GM12874 (cell line): ENCODE results near the gene COPZ2.

Experiments
- CTCF ChIP-seq: IDR thresholded peaks from 2 replicates; pipeline ENCODE4 v1.5.1; 2011; ENCODE audit warnings: low read depth, mild to moderate bottlenecking, control low read depth, low read length, moderate library complexity; ENCODE audit not compliant: insufficient read depth

Gene COPZ2

GRCh38 chr17:48025040-48025903, 12.3 kb downstream of the COPZ2 start:
- peak; percentile 89 for TF ChIP-seq CTCF

- TF ChIP-seq CTCF = no peak
Measured at GRCh38 chr17:48024149-48025039, 13.2 kb downstream of the COPZ2 start.

- peak; percentile 17; the same call in 1 of the 2 replicates for TF ChIP-seq CTCF
Measured at GRCh38 chr17:48023400-48024148, 14.0 kb downstream of the COPZ2 start.

DNA sequence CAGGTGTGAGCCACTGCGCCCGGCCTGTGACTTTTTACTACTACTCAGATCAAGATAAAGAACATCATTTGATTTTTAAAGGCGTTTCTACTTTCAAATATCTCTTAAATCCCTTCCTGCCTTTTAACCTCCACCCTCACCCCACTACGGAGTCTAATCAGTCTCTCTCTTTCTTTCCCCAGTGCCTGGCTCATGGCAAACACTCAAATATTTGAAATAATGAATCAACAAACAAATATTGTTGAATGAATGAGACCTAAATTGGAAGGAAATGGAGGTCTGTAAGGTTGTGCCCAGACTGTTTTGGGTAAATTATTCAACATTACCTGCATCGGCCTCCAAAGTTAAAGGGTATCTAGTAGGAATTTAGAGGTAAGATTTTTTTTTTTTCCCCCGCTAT, 14.7 kb downstream of the COPZ2 start:
- no peak for TF ChIP-seq CTCF

GRCh38 chr17:48021934-48022333, 15.7 kb downstream of the COPZ2 start:
- TF ChIP-seq CTCF = no peak

- no peak for TF ChIP-seq CTCF
Measured at GRCh38 chr17:48016112-48016511, 21.5 kb downstream of the COPZ2 start.
